Measurements from ENCODE around the gene SLC29A1. TPM values are rescaled to one million over a fixed set of nuclear protein-coding genes. Genes with fewer than 3 reads are reported as not detected.

SLC29A1 gene
- total RNA-seq, 1 experiment from 2014 or later: 108 TPM

GRCh38 chr6:44245912-44246662 lies 22.7 kb downstream of the SLC29A1 start:
- no peaks in the 10 kb centered on the region for H3K27me3 ChIP-seq (replicated peaks; ENCODE audit: insufficient read depth, low read depth, low read length, poor library complexity)
- intact Hi-C loops (cut with micrococcal nuclease; ENCODE audit: unreplicated experiment): no loop called here
- H3K9me3 ChIP-seq (ENCODE audit: low read depth, low read length, poor library complexity, severe bottlenecking): no peaks in the 10 kb centered on the region
- peak overlapping the region; percentile 80 for H3K4me3 ChIP-seq (ENCODE audit: low read depth, low read length, poor library complexity, severe bottlenecking)
- BruUV-seq (replicated peaks): no TSS peak
- TF ChIP-seq EZH2 (IDR thresholded peaks at IDR 0.05; ENCODE audit: borderline replicate concordance, low read depth, low read length, poor library complexity, severe bottlenecking): no peak
- TF ChIP-seq CTCF (conservative IDR thresholded peaks at IDR 0.05; ENCODE audit: low read depth, low read length): peak; percentile 48; the same call in 1 of the 2 replicates
- H3K36me3 ChIP-seq (ENCODE audit: insufficient read depth, low read length, poor library complexity, severe bottlenecking): peaks cover 33% of the 10 kb centered on the region
- peak; percentile 83 for DNase-seq (ENCODE audit: low spot score)
- peak overlapping the region; percentile 95 for H3K27ac ChIP-seq (ENCODE audit: low read depth, low read length, poor library complexity, severe bottlenecking)
- POLR2A ChIA-PET (ENCODE audit: low non-redundant PET): interaction anchor here (0.5 to 1.3 kb wide), 8 partner anchors 10 to 321 kb away, joined by 3 to 18 read pairs (median 4); partner anchors contain the start of gene SLC35B2
- peaks cover 20% of the 10 kb centered on the region for H3K4me1 ChIP-seq (ENCODE audit: insufficient read depth, low read length, poor library complexity, severe bottlenecking)
- CTCF ChIA-PET: interaction anchor here (0.5 to 1.0 kb wide), 2 partner anchors 11 to 21 kb away, joined by 3 to 4 read pairs; partner anchors contain the start of gene SLC35B2

GRCh38 chr6:44246663-44247337 lies 23.4 kb downstream of the SLC29A1 start, which contains the start of gene HSP90AB1:
Gene HSP90AB1 (plus strand): TSS chr6:44247101. CDS start chr6:44248630, 1,529 bp downstream.
- intact Hi-C loops (cut with micrococcal nuclease; ENCODE audit: unreplicated experiment): no loop called here

More at GRCh38 chr6:44246663-44247337, 23.4 kb downstream of the SLC29A1 start, which contains the start of gene HSP90AB1:
- POLR2A ChIA-PET (ENCODE audit: low non-redundant PET): interaction anchor here (0.5 to 1.3 kb wide), 9 partner anchors 10 to 320 kb away, joined by 3 to 18 read pairs (median 4); partner anchors contain the start of gene SLC35B2
- peaks cover 20% of the 10 kb centered on the region for H3K4me1 ChIP-seq (ENCODE audit: insufficient read depth, low read length, poor library complexity, severe bottlenecking)
- CTCF ChIA-PET: interaction anchor here (0.6 to 1.0 kb wide), 2 partner anchors 10 to 20 kb away, joined by 3 to 4 read pairs; partner anchors contain the start of gene SLC35B2
- DNase-seq (ENCODE audit: low spot score): peak; percentile 98
- H3K27me3 ChIP-seq (replicated peaks; ENCODE audit: insufficient read depth, low read depth, low read length, poor library complexity): no peaks in the 10 kb centered on the region
- peak within 1 kb of the TSS; percentile 80 for H3K4me3 ChIP-seq (ENCODE audit: low read depth, low read length, poor library complexity, severe bottlenecking)
- H3K36me3 ChIP-seq (ENCODE audit: insufficient read depth, low read length, poor library complexity, severe bottlenecking): peaks cover 40% of the 10 kb centered on the region
- TF ChIP-seq CTCF (conservative IDR thresholded peaks at IDR 0.05; ENCODE audit: low read depth, low read length): no peak
- TF ChIP-seq EZH2 (IDR thresholded peaks at IDR 0.05; ENCODE audit: borderline replicate concordance, low read depth, low read length, poor library complexity, severe bottlenecking): no peak
- peak within 1 kb of the TSS; percentile 95 for H3K27ac ChIP-seq (ENCODE audit: low read depth, low read length, poor library complexity, severe bottlenecking)
- H3K9me3 ChIP-seq (ENCODE audit: low read depth, low read length, poor library complexity, severe bottlenecking): no peaks in the 10 kb centered on the region
- BruUV-seq (replicated peaks): no TSS peak

Data from A673 (cell line).